A673 (cell line): ENCODE measurements around the gene HNRNPUL1. TPM values are rescaled to one million over a fixed set of nuclear protein-coding genes. Genes with fewer than 3 reads are reported as not detected.

Experiments used
- Bru-seq: library from RNA; stranded (reverse); fragments of 400-500 nt; gene quantifications from one replicate; lab custom pipeline; 2021; lab: Mats Ljungman, UMichigan
- BruChase-seq, 2 experiments: library from RNA; stranded (reverse); fragments of 400-500 nt; gene quantifications; one replicate each; lab custom pipeline; 2021; lab: Mats Ljungman, UMichigan
- BruUV-seq: library from RNA; stranded (reverse); fragments of 400-500 nt; replicated peaks from 2 replicates; lab custom pipeline; 2021; lab: Mats Ljungman, UMichigan
- CTCF ChIA-PET: fragments of 300-600 bp; sonication (Branson Sonifier 250); formaldehyde crosslinking; loops from one replicate; lab custom pipeline; 2022; ENCODE audit warnings: antibody characterized with exemption; lab: Charles Lee
- POLR2A ChIA-PET: fragments of 300-600 bp; sonication (Branson Sonifier 250); formaldehyde crosslinking; loops from one replicate; lab custom pipeline; 2022; ENCODE audit warnings: antibody characterized with exemption; ENCODE audit not compliant: low non-redundant PET; lab: Charles Lee
- DNase-seq: peaks from one replicate; pipeline ENCODE4 v3.0.0-alpha.2; 2015; ENCODE audit warnings: low spot score
- H3K27ac ChIP-seq: fragments of 200-600 bp; sonication (generic); 2 replicates; pipeline ENCODE4 v1.5.1; 2016; ENCODE audit warnings: mixed run types, low read depth, mild to moderate bottlenecking, mixed read lengths, antibody characterized with exemption, low read length; ENCODE audit not compliant: poor library complexity, severe bottlenecking
- H3K27me3 ChIP-seq: fragments of 200-600 bp; sonication (generic); replicated peaks from 2 replicates; pipeline ENCODE4 v1.6.1; 2017; ENCODE audit warnings: mixed run types, low read depth, mild to moderate bottlenecking, mixed read lengths, antibody characterized with exemption, low read length; ENCODE audit not compliant: insufficient read depth, poor library complexity
- H3K36me3 ChIP-seq: fragments of 200-600 bp; sonication (generic); 2 replicates; pipeline ENCODE4 v1.6.1; 2016; ENCODE audit warnings: mixed run types, mild to moderate bottlenecking, mixed read lengths, antibody characterized with exemption, low read length; ENCODE audit not compliant: insufficient read depth, poor library complexity, severe bottlenecking
- H3K4me1 ChIP-seq: fragments of 200-600 bp; sonication (generic); 2 replicates; pipeline ENCODE4 v1.6.1; 2017; ENCODE audit warnings: mixed run types, mild to moderate bottlenecking, mixed read lengths, antibody characterized with exemption, low read length; ENCODE audit not compliant: insufficient read depth, poor library complexity, severe bottlenecking
- H3K4me3 ChIP-seq: fragments of 200-600 bp; sonication (generic); 2 replicates; pipeline ENCODE4 v1.5.1; 2016; ENCODE audit warnings: low read depth, mixed run types, mild to moderate bottlenecking, mixed read lengths, low read length; ENCODE audit not compliant: poor library complexity, severe bottlenecking
- H3K9me3 ChIP-seq: fragments of 200-600 bp; sonication (generic); 2 replicates; pipeline ENCODE4 v1.6.1; 2016; ENCODE audit warnings: mixed run types, low read depth, mild to moderate bottlenecking, mixed read lengths, antibody characterized with exemption, low read length; ENCODE audit not compliant: poor library complexity, severe bottlenecking
- EZH2 ChIP-seq: fragments of 200-600 bp; sonication (generic); IDR thresholded peaks from 2 replicates; pipeline ENCODE4 v1.6.1; 2017; ENCODE audit warnings: borderline replicate concordance, low read depth, mild to moderate bottlenecking, mixed read lengths, antibody characterized with exemption, low read length; ENCODE audit not compliant: poor library complexity, severe bottlenecking
- intact Hi-C: fragments of 100-400 bp; cut with micrococcal nuclease; formaldehyde crosslinking; loops from one replicate; pipeline ENCODE4 v1.10.0; 2022; ENCODE audit not compliant: unreplicated experiment
- long read RNA-seq: library from polyadenylated mRNA; stranded (forward); transcript quantifications from one replicate; pipeline ENCODE4 v2.0.0, GENCODE V29; 2022
- total RNA-seq: library from RNA; stranded (reverse); gene quantifications from 2 replicates; pipeline ENCODE4 v1.2.3, GENCODE V29; 2021
- TF ChIP-seq, protein P1 (sequence below): fragments of 300-800, 200-600 bp; sonication (generic); conservative IDR thresholded peaks from 2 replicates; pipeline ENCODE4 v1.5.1; 2017; ENCODE audit warnings: low read depth, mild to moderate bottlenecking, antibody characterized with exemption, low read length, moderate library complexity, mixed read lengths

HNRNPUL1 gene
- total RNA-seq = 342 and 344 TPM in 2 replicates
- percentile 92 among the genes with signal in this experiment for Bru-seq, nascent RNA
- percentile 92 among the genes with signal in this experiment for BruChase-seq, experiment 1, labeled RNA remaining after a 2-hour chase
- percentile 97 among the genes with signal in this experiment for BruChase-seq, experiment 2, labeled RNA remaining after a 6-hour chase
- long read RNA-seq, transcript HNRNPUL1-204 (15 exons, 3,555 nt) = major isoform, 115 of 416 reads
- long read RNA-seq, transcript HNRNPUL1-208 (15 exons, 3,043 nt) = minor isoform, 20 of 416 reads
- long read RNA-seq, transcript HNRNPUL1-210 (4 exons, 1,659 nt) = minor isoform, 13 of 416 reads
- long read RNA-seq, transcript HNRNPUL1-207 (15 exons, 2,794 nt) = minor isoform, 42 of 416 reads
- long read RNA-seq, partial matches to known transcripts = 147 of 416 reads
- long read RNA-seq, other reads (novel, unspliced or antisense) = 66 of 416 reads

DNA sequence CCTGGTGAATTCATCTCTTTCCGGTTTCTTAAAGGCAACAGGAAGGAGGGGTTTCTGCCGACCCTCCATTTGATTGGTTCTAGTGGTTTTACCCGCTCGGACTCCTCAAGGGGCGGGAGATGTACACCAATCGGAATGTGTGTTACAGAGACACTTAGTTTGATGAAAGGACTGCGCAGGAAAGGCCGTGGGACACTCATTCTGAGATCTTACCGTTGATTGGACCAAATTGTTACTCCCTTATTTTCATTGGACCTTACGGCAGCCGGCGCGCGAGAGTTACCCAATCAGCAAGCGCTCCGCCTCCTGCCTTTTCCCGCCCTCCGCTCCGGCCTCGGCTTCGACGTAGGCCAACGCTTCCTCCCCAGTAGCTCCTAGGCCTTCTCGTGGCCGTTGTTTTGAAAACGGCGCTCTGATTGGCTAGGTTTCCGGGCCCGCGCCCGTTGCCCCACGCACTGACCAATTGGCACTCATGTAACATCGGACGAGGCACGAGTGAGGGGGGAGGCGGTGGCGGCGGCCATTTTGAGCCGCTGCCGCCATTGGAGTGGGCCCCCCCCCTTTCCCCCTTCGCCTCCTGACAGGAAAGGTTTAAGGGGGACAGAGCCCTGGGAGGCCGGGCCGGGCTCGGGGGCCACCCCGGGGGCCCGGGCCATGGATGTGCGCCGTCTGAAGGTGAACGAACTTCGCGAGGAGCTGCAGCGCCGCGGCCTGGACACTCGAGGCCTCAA lies at the start of gene HNRNPUL1:
Gene HNRNPUL1, plus strand, starts transcription at position 523 of the 731 bp plus-strand sequence. Its CDS starts 132 bp downstream, at position 655.
- no TSS peak for BruUV-seq
- ChIA-PET CTCF (interaction anchor here (0.6 to 3.1 kb wide), 6 partner anchors 46 to 1073 kb away, joined by 3 to 49 read pairs (median 4); partner anchors contain the start of gene CCDC97), POLR2A (interaction anchor here (0.5 to 0.6 kb wide), 2 partner anchors 838 to 1152 kb away, joined by 3 to 5 read pairs; partner anchors contain the start of gene SERTAD1)
- no peak for TF ChIP-seq EZH2
- TF ChIP-seq, protein P1, sequence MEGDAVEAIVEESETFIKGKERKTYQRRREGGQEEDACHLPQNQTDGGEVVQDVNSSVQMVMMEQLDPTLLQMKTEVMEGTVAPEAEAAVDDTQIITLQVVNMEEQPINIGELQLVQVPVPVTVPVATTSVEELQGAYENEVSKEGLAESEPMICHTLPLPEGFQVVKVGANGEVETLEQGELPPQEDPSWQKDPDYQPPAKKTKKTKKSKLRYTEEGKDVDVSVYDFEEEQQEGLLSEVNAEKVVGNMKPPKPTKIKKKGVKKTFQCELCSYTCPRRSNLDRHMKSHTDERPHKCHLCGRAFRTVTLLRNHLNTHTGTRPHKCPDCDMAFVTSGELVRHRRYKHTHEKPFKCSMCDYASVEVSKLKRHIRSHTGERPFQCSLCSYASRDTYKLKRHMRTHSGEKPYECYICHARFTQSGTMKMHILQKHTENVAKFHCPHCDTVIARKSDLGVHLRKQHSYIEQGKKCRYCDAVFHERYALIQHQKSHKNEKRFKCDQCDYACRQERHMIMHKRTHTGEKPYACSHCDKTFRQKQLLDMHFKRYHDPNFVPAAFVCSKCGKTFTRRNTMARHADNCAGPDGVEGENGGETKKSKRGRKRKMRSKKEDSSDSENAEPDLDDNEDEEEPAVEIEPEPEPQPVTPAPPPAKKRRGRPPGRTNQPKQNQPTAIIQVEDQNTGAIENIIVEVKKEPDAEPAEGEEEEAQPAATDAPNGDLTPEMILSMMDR = 0 out of 2 replicates have a peak, but pooled peaks have one; percentile 34
- DNase-seq = peak; percentile 100
- Histone ChIP-seq H3K4me3 (peak within 1 kb of the TSS; percentile 90), H3K9me3 (no peaks in the 10 kb centered on the region), H3K36me3 (peaks cover 17% of the 10 kb centered on the region), H3K27ac (peak within 1 kb of the TSS; percentile 99), H3K4me1 (peaks cover 8% of the 10 kb centered on the region), H3K27me3 (no peaks in the 10 kb centered on the region)
- intact Hi-C loops = loop anchor here (2.0 to 5.0 kb wide), 2 partner anchors 137 to 289 kb away; no protein-coding TSS in a partner anchor

DNA sequence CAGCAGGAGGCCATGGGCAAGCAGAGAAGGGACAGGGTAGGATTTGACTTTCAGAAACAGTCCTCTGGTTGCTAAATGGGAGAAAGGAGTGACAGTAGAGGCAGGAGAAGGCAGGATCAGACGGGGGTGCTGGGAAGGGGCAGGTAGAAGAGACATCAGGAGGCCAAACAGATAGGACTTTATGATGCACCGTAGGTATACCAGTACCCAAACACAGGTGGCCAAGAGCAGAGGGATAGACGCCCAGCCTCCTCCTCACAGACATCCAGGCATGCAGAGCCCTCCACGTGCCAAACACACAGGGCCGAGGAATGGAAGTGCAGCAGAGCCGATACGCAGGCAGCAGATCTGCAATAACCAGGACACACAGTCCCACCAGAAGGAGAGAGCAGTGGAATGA lies 46.4 kb upstream of the HNRNPUL1 start:
- no peaks in the 10 kb centered on the region for H3K4me1 ChIP-seq
- no peak overlapping the region for H3K27ac ChIP-seq
- no peak overlapping the region for H3K4me3 ChIP-seq
- H3K9me3 ChIP-seq = no peaks in the 10 kb centered on the region
- no peaks in the 10 kb centered on the region for H3K36me3 ChIP-seq
- ChIA-PET POLR2A (no interaction called here), CTCF (no interaction called here)
- no peaks in the 10 kb centered on the region for H3K27me3 ChIP-seq
- no peak for DNase-seq
- no TSS peak for BruUV-seq
- intact Hi-C loops = no loop called here
- TF ChIP-seq, protein P1 = no peak
- TF ChIP-seq EZH2 = no peak

DNA sequence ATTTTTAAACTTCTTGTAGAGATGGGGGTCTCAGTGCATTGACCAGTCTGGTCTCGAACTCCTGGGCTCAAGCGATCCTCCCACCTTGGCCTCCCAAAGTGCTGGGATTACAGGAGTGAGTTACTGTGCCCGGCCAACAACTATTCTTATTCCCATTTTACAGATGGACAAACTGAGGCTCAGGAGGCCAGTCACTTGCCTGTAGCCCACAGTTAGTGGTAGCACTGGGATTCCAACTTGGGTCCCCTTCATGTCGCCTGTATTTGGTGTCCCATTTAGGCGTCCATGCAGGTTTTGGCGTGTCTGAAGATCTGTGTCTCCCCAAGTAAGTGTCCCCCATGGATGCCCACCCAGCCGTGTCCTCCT lies 45.9 kb upstream of the HNRNPUL1 start:
- intact Hi-C loops = no loop called here
- Histone ChIP-seq H3K27ac (no peak overlapping the region), H3K4me3 (no peak overlapping the region), H3K9me3 (no peaks in the 10 kb centered on the region), H3K27me3 (no peaks in the 10 kb centered on the region), H3K36me3 (no peaks in the 10 kb centered on the region), H3K4me1 (no peaks in the 10 kb centered on the region)
- no TSS peak for BruUV-seq
- ChIA-PET POLR2A (no interaction called here), CTCF (interaction anchor here (0.6 kb wide), 1 partner anchor 14 kb away, joined by 5 read pairs; no protein-coding TSS in a partner anchor)
- DNase-seq = no peak
- TF ChIP-seq, protein P1 = no peak
- TF ChIP-seq EZH2 = no peak
